B cell (primary cell): Measurements from ENCODE around the gene CCDC141. TPM values are rescaled to one million over a fixed set of nuclear protein-coding genes. Genes with fewer than 3 reads are reported as not detected.

Source experiments
- ATAC-seq: fragments of 200-7000 bp; cut with Tn5 transposase; one replicate; pipeline ENCODE4 v1.10.0; 2021; ENCODE audit warnings: low read depth, mild to moderate bottlenecking, moderate number of reproducible peaks, moderate library complexity
- CTCF ChIA-PET: fragments of 350-600 bp; sonication (Branson Sonifier 250); formaldehyde crosslinking; loops from one replicate; lab custom pipeline; 2021; ENCODE audit warnings: antibody characterized with exemption, inconsistent platforms; lab: Charles Lee
- POLR2A ChIA-PET: fragments of 350-600 bp; sonication (Branson Sonifier 250); formaldehyde crosslinking; loops from one replicate; lab custom pipeline; 2021; ENCODE audit warnings: antibody characterized with exemption; lab: Charles Lee
- DNase-seq: peaks from one replicate; pipeline ENCODE4 v3.0.0; 2013
- H2AFZ ChIP-seq: 2 replicates; pipeline ENCODE4 v1.6.1; 2012; ENCODE audit warnings: mild to moderate bottlenecking, low read depth, low read length; ENCODE audit not compliant: insufficient read depth, poor library complexity, severe bottlenecking
- H3K27ac ChIP-seq, 2 donors: 1 replicate in 1 of 2; 2 replicates in 1 of 2; pipeline ENCODE4 v1.5.1; 2012 to 2013; ENCODE audit warnings: low read length in 2 of 2, mild to moderate bottlenecking in 2 of 2, moderate library complexity in 1 of 2
- H3K27me3 ChIP-seq, 4 experiments: fragments of 200-600 bp in 1 of 4; sonication (generic) in 1 of 4; replicated peaks in 1 of 4; 1 replicate in 2 of 4; 2 replicates in 2 of 4; pipeline versions ENCODE4 v1.6.1 to v1.7.0; 2013 to 2016; ENCODE audit warnings: low read length in 3 of 4, mild to moderate bottlenecking in 2 of 4, mixed read lengths in 1 of 4, moderate library complexity in 1 of 4; ENCODE audit not compliant: insufficient read depth in 4 of 4, control insufficient read depth in 3 of 4; ENCODE audit errors: control extremely low read depth in 1 of 4
- H3K36me3 ChIP-seq, 2 experiments: replicated peaks in 1 of 2; 1 replicate in 1 of 2; 2 replicates in 1 of 2; pipeline versions ENCODE4 v1.6.1 to v1.7.1; 2013; ENCODE audit warnings: low read length in 1 of 2; ENCODE audit not compliant: insufficient read depth in 2 of 2, control insufficient read depth in 1 of 2; ENCODE audit errors: control extremely low read depth in 1 of 2, extremely low read depth in 1 of 2
- H3K4me1 ChIP-seq, 2 donors: fragments of 200-600 bp in 1 of 2; sonication (generic) in 1 of 2; 1 replicate in 1 of 2; 2 replicates in 1 of 2; pipeline versions ENCODE4 v1.5.1 to v1.6.1; 2013 to 2017; ENCODE audit warnings: low read length in 2 of 2; ENCODE audit not compliant: control insufficient read depth in 2 of 2, insufficient read depth in 2 of 2
- H3K4me2 ChIP-seq: replicated peaks from 2 replicates; pipeline ENCODE3; 2012; ENCODE audit warnings: mild to moderate bottlenecking, low read depth, low read length; ENCODE audit not compliant: poor library complexity, severe bottlenecking
- H3K4me3 ChIP-seq, 5 experiments: fragments of 200-600 bp in 1 of 5; sonication (generic) in 1 of 5; 1 replicate in 3 of 5; 2 replicates in 2 of 5; pipeline versions ENCODE4 v1.5.1 to v1.7.0; 2011 to 2016; ENCODE audit warnings: low read length in 4 of 5, mild to moderate bottlenecking in 4 of 5, low read depth in 2 of 5, control low read depth in 1 of 5, moderate library complexity in 1 of 5; ENCODE audit not compliant: insufficient read depth in 1 of 5; ENCODE audit errors: control extremely low read depth in 1 of 5, extremely low read depth in 1 of 5
- H3K79me2 ChIP-seq: fragments of 200-600 bp; sonication (generic); one replicate; pipeline ENCODE4 v1.6.0; 2016; ENCODE audit warnings: low read length; ENCODE audit not compliant: control insufficient read depth, insufficient read depth
- H3K9ac ChIP-seq: fragments of 200-600 bp; sonication (generic); 2 replicates; pipeline ENCODE4 v1.6.1; 2017; ENCODE audit warnings: mild to moderate bottlenecking, low read length, moderate library complexity
- H3K9me3 ChIP-seq, 3 donors: one replicate each; pipeline versions ENCODE4 v1.6.1 to v1.7.1; 2013; ENCODE audit warnings: low read length in 2 of 3; ENCODE audit not compliant: control insufficient read depth in 2 of 3, insufficient read depth in 1 of 3; ENCODE audit errors: control extremely low read depth in 1 of 3
- H4K20me1 ChIP-seq: 2 replicates; pipeline ENCODE4 v1.6.0; 2012; ENCODE audit warnings: mild to moderate bottlenecking, low read length; ENCODE audit not compliant: insufficient read depth, control insufficient read depth, poor library complexity, severe bottlenecking
- H3K27ac Mint-ChIP-seq: one replicate; pipeline ENCODE4 v1.8.0; 2021; ENCODE audit warnings: mixed read lengths
- H3K27me3 Mint-ChIP-seq: one replicate; pipeline ENCODE4 v1.8.0; 2021; ENCODE audit warnings: mixed read lengths
- H3K4me1 Mint-ChIP-seq: one replicate; pipeline ENCODE4 v1.8.0; 2021; ENCODE audit warnings: mixed read lengths
- H3K4me3 Mint-ChIP-seq: one replicate; pipeline ENCODE4 v1.8.0; 2021; ENCODE audit warnings: mixed read lengths
- H3K9me3 Mint-ChIP-seq: one replicate; pipeline ENCODE4 v1.8.0; 2022; ENCODE audit warnings: mixed read lengths; ENCODE audit not compliant: insufficient read depth
- EZH2 ChIP-seq: IDR thresholded peaks from 2 replicates; pipeline ENCODE4 v1.6.1; 2012; ENCODE audit warnings: borderline replicate concordance, low read depth, mild to moderate bottlenecking, moderate library complexity, low read length; ENCODE audit not compliant: insufficient read depth, poor library complexity, severe bottlenecking
- WGBS: methylation state at CpG from one replicate; pipeline ENCODE4 v1.1.5; 2013; ENCODE audit warnings: missing lambda C conversion rate; ENCODE audit not compliant: insufficient coverage; 5-methylcytosine and 5-hydroxymethylcytosine counted together
- intact Hi-C: fragments of 100-400 bp; cut with micrococcal nuclease; formaldehyde crosslinking; loops from one replicate; pipeline ENCODE4 v1.10.0; 2022
- polyA plus RNA-seq: library from polyadenylated mRNA; depleted of rRNA; stranded (reverse); fragments of >200 nt; gene quantifications from 2 replicates; pipeline ENCODE4 v1.2.3, GENCODE V29; 2012
- total RNA-seq, 2 donors: library from RNA; stranded (reverse); fragments of 120-200 nt in 1 of 2; gene quantifications; 1 replicate in 1 of 2; 2 replicates in 1 of 2; pipeline versions ENCODE4 v1.2.3 to v1.2.4, GENCODE V29; 2013 to 2022
- TF ChIP-seq, protein P1 (sequence below): fragments of 200-600 bp; IDR thresholded peaks from one replicate; pipeline ENCODE4 v1.8.0; 2022; ENCODE audit warnings: antibody characterized with exemption, mild to moderate bottlenecking

Gene CCDC141
- total and polyA plus RNA-seq, 2 donors (not counting 1 experiment from before 2014, with no cell fraction given), result 2.1 to 47.5 TPM

DNA sequence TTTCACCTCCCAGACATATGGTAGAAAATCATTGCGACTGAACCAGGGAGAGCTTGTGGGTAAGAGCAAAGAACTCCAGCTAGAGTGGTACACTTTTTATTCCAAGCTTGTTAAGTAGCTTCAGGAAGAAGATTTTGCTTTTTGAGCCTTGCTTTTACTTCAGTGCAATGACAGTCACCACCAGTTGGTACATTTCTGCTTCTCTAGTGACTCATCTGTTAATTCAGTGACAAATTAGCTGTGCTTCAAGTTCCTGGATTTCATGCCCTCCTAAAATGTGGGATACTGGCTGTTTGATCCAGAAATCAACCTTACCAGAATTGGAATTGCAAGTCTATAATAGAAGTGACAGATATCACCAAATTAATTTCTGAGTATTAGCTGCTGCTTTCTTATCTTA lies 125.1 kb downstream of the CCDC141 start:
- ATAC-seq (no peak), DNase-seq (no peak)
- Mint-ChIP-seq H3K9me3 (no peaks in the 10 kb centered on the region), H3K4me3 (no peak overlapping the region), H3K4me1 (peaks cover 12% of the 10 kb centered on the region), H3K27ac (no peak overlapping the region), H3K27me3 (no peaks in the 10 kb centered on the region)
- 92% methylated on average over 1 of the region's 1 CpG for WGBS
- Histone ChIP-seq H3K9me3 (no peaks in the 10 kb centered on the region), H3K4me1 (no peaks in the 10 kb centered on the region), H3K27ac (no peak overlapping the region), H2AFZ (no peak overlapping the region), H4K20me1 (no peaks in the 10 kb centered on the region), H3K36me3 (no peaks in the 10 kb centered on the region), H3K4me2 (no peak overlapping the region), H3K9ac (no peak overlapping the region), H3K27me3 (no peaks in the 10 kb centered on the region), H3K79me2 (no peaks in the 10 kb centered on the region), H3K4me3 (no peak overlapping the region)
- intact Hi-C loops, result no loop called here
- TF ChIP-seq, protein P1, sequence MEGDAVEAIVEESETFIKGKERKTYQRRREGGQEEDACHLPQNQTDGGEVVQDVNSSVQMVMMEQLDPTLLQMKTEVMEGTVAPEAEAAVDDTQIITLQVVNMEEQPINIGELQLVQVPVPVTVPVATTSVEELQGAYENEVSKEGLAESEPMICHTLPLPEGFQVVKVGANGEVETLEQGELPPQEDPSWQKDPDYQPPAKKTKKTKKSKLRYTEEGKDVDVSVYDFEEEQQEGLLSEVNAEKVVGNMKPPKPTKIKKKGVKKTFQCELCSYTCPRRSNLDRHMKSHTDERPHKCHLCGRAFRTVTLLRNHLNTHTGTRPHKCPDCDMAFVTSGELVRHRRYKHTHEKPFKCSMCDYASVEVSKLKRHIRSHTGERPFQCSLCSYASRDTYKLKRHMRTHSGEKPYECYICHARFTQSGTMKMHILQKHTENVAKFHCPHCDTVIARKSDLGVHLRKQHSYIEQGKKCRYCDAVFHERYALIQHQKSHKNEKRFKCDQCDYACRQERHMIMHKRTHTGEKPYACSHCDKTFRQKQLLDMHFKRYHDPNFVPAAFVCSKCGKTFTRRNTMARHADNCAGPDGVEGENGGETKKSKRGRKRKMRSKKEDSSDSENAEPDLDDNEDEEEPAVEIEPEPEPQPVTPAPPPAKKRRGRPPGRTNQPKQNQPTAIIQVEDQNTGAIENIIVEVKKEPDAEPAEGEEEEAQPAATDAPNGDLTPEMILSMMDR, result no peak
- no peak for TF ChIP-seq EZH2
- ChIA-PET CTCF (interaction anchor here (0.7 to 3.6 kb wide), 2 partner anchors 11 to 205 kb away, joined by 3 to 16 read pairs; no protein-coding TSS in a partner anchor), POLR2A (no interaction called here)

DNA sequence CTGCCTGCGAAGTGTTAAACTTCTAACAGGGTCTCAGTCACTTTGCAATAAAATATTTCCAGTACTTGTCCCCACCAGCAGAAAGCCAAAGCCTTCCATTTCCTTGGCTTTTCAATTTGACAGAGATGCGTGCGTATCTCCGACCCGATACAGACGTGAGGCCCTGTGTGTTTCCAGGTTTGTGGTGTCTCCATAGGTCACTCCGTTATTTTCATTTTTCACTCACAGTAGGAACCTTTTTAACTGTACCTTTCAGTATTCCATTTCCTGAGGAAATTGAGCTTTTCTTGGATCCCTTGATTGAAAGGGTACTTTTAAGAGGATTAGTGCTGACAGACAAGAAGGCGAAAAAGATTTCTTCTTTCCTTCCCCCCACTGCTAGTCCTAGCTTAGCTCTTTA lies 126.4 kb downstream of the CCDC141 start:
- Histone ChIP-seq H3K9ac (no peak overlapping the region), H3K27ac (no peak overlapping the region), H3K79me2 (no peaks in the 10 kb centered on the region), H3K4me2 (no peak overlapping the region), H3K27me3 (no peaks in the 10 kb centered on the region), H3K4me3 (no peak overlapping the region), H4K20me1 (no peaks in the 10 kb centered on the region), H2AFZ (no peak overlapping the region), H3K36me3 (no peaks in the 10 kb centered on the region), H3K9me3 (no peaks in the 10 kb centered on the region), H3K4me1 (no peaks in the 10 kb centered on the region)
- Mint-ChIP-seq H3K4me3 (no peak overlapping the region), H3K27me3 (no peaks in the 10 kb centered on the region), H3K4me1 (peaks cover 12% of the 10 kb centered on the region), H3K9me3 (no peaks in the 10 kb centered on the region), H3K27ac (no peak overlapping the region)
- ChIA-PET POLR2A (no interaction called here), CTCF (interaction anchor here (0.9 to 1.6 kb wide), 3 partner anchors 10 to 33 kb away, joined by 3 to 5 read pairs (median 4); no protein-coding TSS in a partner anchor)
- TF ChIP-seq, protein P1, result no peak
- no peak for TF ChIP-seq EZH2
- intact Hi-C loops, result no loop called here
- no peak for ATAC-seq
- no peak for DNase-seq
- WGBS, result 93% methylated on average over 6 of the region's 8 CpGs
